ENCODE results near the gene LRRTM4.

- TF ChIP-seq POLR2AphosphoS5 (IDR thresholded peaks at IDR 0.05; ENCODE audit: low read depth, low read length) = no peak
- TF ChIP-seq SIN3A (IDR thresholded peaks at IDR 0.05; ENCODE audit: borderline replicate concordance, insufficient read depth, low read length) = no peak
- no peak for TF ChIP-seq TAF1 (IDR thresholded peaks at IDR 0.05; ENCODE audit: borderline replicate concordance, insufficient read depth, low read length)
Observed at GRCh38 chr2:76733736-76734135, 788.4 kb downstream of the LRRTM4 start.
